ENCODE measurements around the gene KLK15.

KLK15 gene

GRCh38 chr19:50843205-50843604 is 9.8 kb upstream of the KLK15 start:
- Histone ChIP-seq H3K27me3 (ENCODE audit: insufficient read depth, poor library complexity, severe bottlenecking) (peaks cover 3% of the 10 kb centered on the region), H3K4me3 (replicated peaks; ENCODE audit: insufficient read depth, low read length) (no peak overlapping the region), H3K27ac (replicated peaks) (no peak overlapping the region)
- no peak for DNase-seq (ENCODE audit: low read depth in 1 of 2, low spot score in 1 of 2)
- TF ChIP-seq GABPA (IDR thresholded peaks at IDR 0.05; ENCODE audit: low read depth), result no peak
- no peak for TF ChIP-seq CTCF (IDR thresholded peaks at IDR 0.05; ENCODE audit: insufficient read depth, low read length)
- TF ChIP-seq REST (IDR thresholded peaks at IDR 0.05; ENCODE audit: insufficient replicate concordance, low read depth), result no peak
- TF ChIP-seq POLR2AphosphoS5 (IDR thresholded peaks at IDR 0.05; ENCODE audit: low read depth), result no peak
- no peak for TF ChIP-seq SPI1 (IDR thresholded peaks at IDR 0.05; ENCODE audit: borderline replicate concordance, low read depth)

GRCh38 chr19:50842130-50842529 is 8.8 kb upstream of the KLK15 start:
- H3K27me3 ChIP-seq (ENCODE audit: insufficient read depth, poor library complexity, severe bottlenecking), result peaks cover 3% of the 10 kb centered on the region
- no peak overlapping the region for H3K4me3 ChIP-seq (replicated peaks; ENCODE audit: insufficient read depth, low read length)
- H3K27ac ChIP-seq (replicated peaks), result no peak overlapping the region
- TF ChIP-seq SPI1 (IDR thresholded peaks at IDR 0.05; ENCODE audit: borderline replicate concordance, low read depth) (no peak), GABPA (IDR thresholded peaks at IDR 0.05; ENCODE audit: low read depth) (no peak), POLR2AphosphoS5 (IDR thresholded peaks at IDR 0.05; ENCODE audit: low read depth) (no peak), CTCF (IDR thresholded peaks at IDR 0.05; ENCODE audit: insufficient read depth, low read length) (no peak)
- no peak for DNase-seq (ENCODE audit: low read depth in 1 of 2, low spot score in 1 of 2)

GRCh38 chr19:50839712-50840655 is 6.6 kb upstream of the KLK15 start:
- H3K27ac ChIP-seq (replicated peaks), result no peak overlapping the region
- no peak for TF ChIP-seq SPI1 (IDR thresholded peaks at IDR 0.05; ENCODE audit: borderline replicate concordance, low read depth)
- TF ChIP-seq CTCF (IDR thresholded peaks at IDR 0.05; ENCODE audit: insufficient read depth, low read length), result no peak
- no peak for TF ChIP-seq GABPA (IDR thresholded peaks at IDR 0.05; ENCODE audit: low read depth)
- no peak for TF ChIP-seq REST (IDR thresholded peaks at IDR 0.05; ENCODE audit: insufficient replicate concordance, low read depth)
- peaks cover 13% of the 10 kb centered on the region for H3K27me3 ChIP-seq (ENCODE audit: insufficient read depth, poor library complexity, severe bottlenecking)
- H3K4me3 ChIP-seq (replicated peaks; ENCODE audit: insufficient read depth, low read length), result no peak overlapping the region
- no peak for DNase-seq (ENCODE audit: low read depth in 1 of 2, low spot score in 1 of 2)
